ENCODE data around the gene TPM4.

Gene TPM4

DNA sequence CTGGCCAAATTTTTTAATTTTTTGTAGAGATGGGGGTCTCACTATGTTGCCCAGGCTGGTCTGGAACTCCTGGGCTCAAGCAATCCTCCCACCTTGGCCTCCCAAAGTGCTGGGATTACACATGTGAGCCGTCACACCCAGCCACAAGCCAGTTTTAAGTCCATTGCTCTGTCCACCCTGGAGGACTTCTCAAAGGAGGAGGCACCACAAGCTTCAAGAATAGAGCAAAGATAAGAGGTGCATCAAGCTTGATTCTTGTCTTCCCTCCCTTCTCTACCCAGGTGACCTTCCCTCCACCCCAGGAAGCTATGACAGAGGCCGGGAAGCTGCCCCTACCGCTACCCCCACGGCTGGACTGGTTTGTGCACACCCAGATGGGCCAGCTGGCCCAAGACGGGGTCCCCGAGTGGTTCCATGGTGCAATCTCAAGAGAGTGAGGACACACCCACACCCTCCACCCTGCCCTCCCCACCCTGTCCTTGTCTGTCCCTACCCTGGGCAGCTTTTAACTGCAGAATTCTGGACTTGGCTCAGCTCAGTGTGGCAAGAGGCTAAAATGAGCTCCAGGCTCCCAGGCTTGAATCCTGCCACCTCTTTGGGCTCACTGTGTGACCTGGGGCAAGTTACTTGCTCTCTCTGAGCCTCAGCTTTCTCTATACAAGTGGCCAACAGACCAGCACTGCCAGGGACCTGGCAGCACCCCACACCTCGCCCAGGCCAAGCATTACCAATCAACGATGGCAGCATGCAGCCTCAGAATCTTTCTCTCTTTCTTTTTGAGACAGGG lies 72.3 kb downstream of the TPM4 start:
- FAIRE-seq (no peak), DNase-seq (ENCODE audit: insufficient read length, low spot score) (no peak)
- TF ChIP-seq POLR2A (IDR thresholded peaks at IDR 0.05; ENCODE audit: low read depth, low read length) (no peak), PAX5 (IDR thresholded peaks at IDR 0.05; ENCODE audit: insufficient read depth, low read length, severe bottlenecking) (no peak), POLR2AphosphoS5 (IDR thresholded peaks at IDR 0.05; ENCODE audit: low read depth, low read length) (no peak), POU2F2 (IDR thresholded peaks at IDR 0.05; ENCODE audit: low read depth, low read length) (no peak), TAF1 (IDR thresholded peaks at IDR 0.05; ENCODE audit: low read depth, low read length) (no peak), SPI1 (IDR thresholded peaks at IDR 0.05; ENCODE audit: low read depth, low read length) (no peak)

Measured in GM12891 (cell line).